Stimulated activated CD8-positive, alpha-beta memory T cell treated with anti-CD3 and anti-CD28 coated beads, Interleukin-4, amount 100 ng/mL, for 1 hour (primary cell): ENCODE results near the gene RBM12.
A peak's percentile ranks its signal among the peaks of the same experiment; 100 is the strongest.
"Not testable (repeated sequence)": the region's sequence is repeated elsewhere in the genome, so short reads cannot be mapped to it uniquely, and the experiment has no call there.

Experiments
- DNase-seq, 2 donors: peaks; one replicate each; pipeline ENCODE4 v3.0.0-alpha.2; 2020; ENCODE audit warnings: low read depth in 2 of 2, low spot score in 1 of 2

RBM12 gene

GRCh38 chr20:35699127-35699956 is 34.6 kb upstream of the RBM12 start, which contains the start of the genes NFS1 and ROMO1:
TSS of gene NFS1 (minus strand) at chr20:35699352. CDS start at chr20:35699288, 64 bp downstream.
TSS of gene ROMO1 (plus strand) at chr20:35699405. CDS start at chr20:35699633, 228 bp downstream.
- peak; percentile 60 to 71 for DNase-seq

- DNase-seq: no peak
These were observed 33.8 kb upstream of the RBM12 start for GRCh38 chr20:35698298-35699126.

GRCh38 chr20:35697696-35698297 is 33.1 kb upstream of the RBM12 start:
- no peak for DNase-seq

- no peak for DNase-seq
These were observed 31.3 kb upstream of the RBM12 start for GRCh38 chr20:35695978-35696377.

- no peak for DNase-seq
These were observed 30.6 kb upstream of the RBM12 start for GRCh38 chr20:35695245-35695749.

GRCh38 chr20:35690265-35690664 is 25.6 kb upstream of the RBM12 start:
- DNase-seq: no peak

- not testable (repeated sequence) for DNase-seq
These were observed 22.2 kb upstream of the RBM12 start for GRCh38 chr20:35686872-35687271.

- not testable (repeated sequence) for DNase-seq
These were observed 20.7 kb upstream of the RBM12 start for GRCh38 chr20:35685368-35685767.

- no peak for DNase-seq
These were observed 17.3 kb upstream of the RBM12 start for GRCh38 chr20:35681960-35682359.

GRCh38 chr20:35680452-35681183 is 15.9 kb upstream of the RBM12 start:
- no peak for DNase-seq

- DNase-seq: no peak
These were observed 10.2 kb upstream of the RBM12 start for GRCh38 chr20:35674921-35675320.

GRCh38 chr20:35673884-35674283 is 9.2 kb upstream of the RBM12 start:
- no peak for DNase-seq

- DNase-seq: no peak
These were observed 5.0 kb upstream of the RBM12 start for GRCh38 chr20:35669681-35670080.

GRCh38 chr20:35669221-35669620 is 4.5 kb upstream of the RBM12 start:
- DNase-seq: no peak

- DNase-seq: no peak
These were observed 1.2 kb upstream of the RBM12 start for GRCh38 chr20:35665949-35666288.

- peak; percentile 19 to 35 for DNase-seq
These were observed 909 bp downstream of the RBM12 start for GRCh38 chr20:35663516-35664465.

GRCh38 chr20:35662551-35662950 is 2.1 kb downstream of the RBM12 start:
- no peak for DNase-seq

GRCh38 chr20:35661908-35662307 is 2.8 kb downstream of the RBM12 start:
- no peak for DNase-seq

GRCh38 chr20:35661053-35661452 is 3.6 kb downstream of the RBM12 start:
- no peak for DNase-seq
